Neural progenitor cell (in vitro differentiated cells): ENCODE results near the gene MDH1. TPM values are rescaled to one million over a fixed set of nuclear protein-coding genes. Genes with fewer than 3 reads are reported as not detected.

Experiments
- DNase-seq: peaks from one replicate; pipeline ENCODE4 v3.0.0-alpha.2; 2016; ENCODE audit warnings: low spot score
- H2AFZ ChIP-seq: fragments of 200-600 bp; sonication (generic); replicated peaks from 2 replicates; pipeline ENCODE4 v1.6.1; 2016; ENCODE audit warnings: antibody characterized with exemption
- H3F3A ChIP-seq: fragments of 200-600 bp; sonication (generic); 2 replicates; pipeline ENCODE4 v1.6.1; 2016; ENCODE audit warnings: antibody characterized with exemption, low read depth
- H3K27ac ChIP-seq: fragments of 200-600 bp; sonication (generic); 2 replicates; pipeline ENCODE4 v1.5.1; 2016; ENCODE audit warnings: mild to moderate bottlenecking
- H3K27me3 ChIP-seq: fragments of 200-600 bp; sonication (generic); 2 replicates; pipeline ENCODE4 v1.6.1; 2016; ENCODE audit warnings: mild to moderate bottlenecking, moderate library complexity
- H3K36me3 ChIP-seq: fragments of 200-600 bp; sonication (generic); 2 replicates; pipeline ENCODE4 v1.5.1; 2016
- H3K4me1 ChIP-seq: fragments of 200-600 bp; sonication (generic); 2 replicates; pipeline ENCODE4 v1.6.1; 2016; ENCODE audit warnings: mixed run types
- H3K4me2 ChIP-seq: fragments of 200-600 bp; sonication (generic); 2 replicates; pipeline ENCODE4 v1.6.1; 2016
- H3K4me3 ChIP-seq: fragments of 200-600 bp; sonication (generic); 2 replicates; pipeline ENCODE4 v1.5.1; 2016
- H3K79me2 ChIP-seq: fragments of 200-600 bp; sonication (generic); 2 replicates; pipeline ENCODE4 v1.6.1; 2016; ENCODE audit warnings: low read depth
- H3K9ac ChIP-seq: fragments of 200-600 bp; sonication (generic); 2 replicates; pipeline ENCODE4 v1.6.1; 2016
- H3K9me3 ChIP-seq: fragments of 200-600 bp; sonication (generic); 2 replicates; pipeline ENCODE4 v1.5.1; 2016; ENCODE audit warnings: low read depth
- H4K20me1 ChIP-seq: fragments of 200-600 bp; sonication (generic); 2 replicates; pipeline ENCODE4 v1.6.1; 2016; ENCODE audit warnings: low read depth
- H3K27ac Mint-ChIP-seq: 3 replicates; pipeline ENCODE4 v1.8.0; 2021; ENCODE audit warnings: mixed read lengths
- H3K27me3 Mint-ChIP-seq: 2 replicates; pipeline ENCODE4 v1.8.0; 2022; ENCODE audit warnings: low read depth, mild to moderate bottlenecking, inconsistent platforms, moderate library complexity, mixed read lengths; ENCODE audit not compliant: insufficient read depth
- H3K36me3 Mint-ChIP-seq: 3 replicates; pipeline ENCODE4 v1.8.0; 2021; ENCODE audit warnings: mixed read lengths
- H3K4me1 Mint-ChIP-seq: 3 replicates; pipeline ENCODE4 v1.8.0; 2021; ENCODE audit warnings: mixed read lengths
- H3K4me3 Mint-ChIP-seq: 3 replicates; pipeline ENCODE4 v1.8.0; 2021; ENCODE audit warnings: mild to moderate bottlenecking, moderate library complexity, mixed read lengths
- H3K9me3 Mint-ChIP-seq: 3 replicates; pipeline ENCODE4 v1.8.0; 2020; ENCODE audit warnings: mixed read lengths
- CTCF ChIP-seq: fragments of 200-600 bp; sonication (generic); IDR thresholded peaks from 2 replicates; pipeline ENCODE4 v1.5.1; 2017; ENCODE audit warnings: antibody characterized with exemption, mild to moderate bottlenecking
- EZH2 ChIP-seq: fragments of 200-600 bp; sonication (generic); IDR thresholded peaks from 2 replicates; pipeline ENCODE4 v1.6.1; 2017; ENCODE audit warnings: antibody characterized with exemption, mild to moderate bottlenecking, moderate library complexity
- EZH2phosphoT487 ChIP-seq: fragments of 200-600 bp; sonication (generic); IDR thresholded peaks from 2 replicates; pipeline ENCODE4 v1.6.1; 2017; ENCODE audit warnings: antibody characterized with exemption
- total RNA-seq: library from RNA; depleted of rRNA; stranded (reverse); fragments of >200 nt; gene quantifications from 2 replicates; pipeline ENCODE4 v1.2.3, GENCODE V29; 2015; ENCODE audit warnings: low replicate concordance

Gene MDH1
- total RNA-seq, 1 donor from 2014 or later, result 323 TPM

GRCh38 chr2:63581298-63581961 lies 7.3 kb upstream of the MDH1 start:
- H3K79me2 ChIP-seq, result peaks cover 68% of the 10 kb centered on the region
- no peaks in the 10 kb centered on the region for H3K9me3 Mint-ChIP-seq
- H3K4me2 ChIP-seq, result no peak overlapping the region
- no peaks in the 10 kb centered on the region for H3K36me3 ChIP-seq
- H3K27ac Mint-ChIP-seq, result no peak overlapping the region
- no peak overlapping the region for H3K27ac ChIP-seq
- no peaks in the 10 kb centered on the region for H3K4me1 Mint-ChIP-seq
- no peak overlapping the region for H2AFZ ChIP-seq
- no peaks in the 10 kb centered on the region for H3K27me3 ChIP-seq
- peaks cover 8% of the 10 kb centered on the region for H3F3A ChIP-seq
- H3K4me3 Mint-ChIP-seq, result no peak overlapping the region
- no peaks in the 10 kb centered on the region for H3K4me1 ChIP-seq
- no peak overlapping the region for H3K4me3 ChIP-seq
- H3K27me3 Mint-ChIP-seq, result no peaks in the 10 kb centered on the region
- no peak for DNase-seq
- no peak for TF ChIP-seq EZH2
- no peak for TF ChIP-seq EZH2phosphoT487
- TF ChIP-seq CTCF, result no peak
- no peaks in the 10 kb centered on the region for H3K9me3 ChIP-seq
- H3K9ac ChIP-seq, result no peak overlapping the region
- H4K20me1 ChIP-seq, result no peaks in the 10 kb centered on the region
- no peaks in the 10 kb centered on the region for H3K36me3 Mint-ChIP-seq

GRCh38 chr2:63582873-63583272 lies 5.9 kb upstream of the MDH1 start:
- H3K27ac Mint-ChIP-seq, result no peak overlapping the region
- no peaks in the 10 kb centered on the region for H3K36me3 Mint-ChIP-seq

GRCh38 chr2:63587814-63588384 lies 864 bp upstream of the MDH1 start:
- Histone ChIP-seq H4K20me1 (peaks cover 21% of the 10 kb centered on the region), H3K27ac (no peak overlapping the region), H3K36me3 (no peaks in the 10 kb centered on the region), H3K4me1 (peaks cover 20% of the 10 kb centered on the region), H3K4me3 (peak overlapping the region; percentile 76), H3K9ac (peak overlapping the region; percentile 29), H3K79me2 (peaks cover 86% of the 10 kb centered on the region), H3K9me3 (no peaks in the 10 kb centered on the region), H2AFZ (peak overlapping the region; percentile 98), H3K27me3 (no peaks in the 10 kb centered on the region), H3F3A (peaks cover 18% of the 10 kb centered on the region), H3K4me2 (peak overlapping the region; percentile 87)
- Mint-ChIP-seq H3K36me3 (peaks cover 2% of the 10 kb centered on the region), H3K27ac (no peak overlapping the region), H3K4me3 (peak overlapping the region; percentile 96), H3K27me3 (peaks cover 4% of the 10 kb centered on the region), H3K4me1 (peaks cover 26% of the 10 kb centered on the region), H3K9me3 (no peaks in the 10 kb centered on the region)
- TF ChIP-seq CTCF (no peak), EZH2 (peak; percentile 47), EZH2phosphoT487 (no peak)
- DNase-seq, result peak; percentile 24

More at GRCh38 chr2:63582873-63583272, 5.9 kb upstream of the MDH1 start:
- peaks cover 73% of the 10 kb centered on the region for H3K79me2 ChIP-seq
- Mint-ChIP-seq H3K4me1 (peaks cover 11% of the 10 kb centered on the region), H3K9me3 (no peaks in the 10 kb centered on the region), H3K4me3 (no peak overlapping the region), H3K27me3 (no peaks in the 10 kb centered on the region)
- H3K36me3 ChIP-seq, result no peaks in the 10 kb centered on the region
- no peak overlapping the region for H3K4me3 ChIP-seq
- H2AFZ ChIP-seq, result no peak overlapping the region
- H3K4me2 ChIP-seq, result no peak overlapping the region
- no peaks in the 10 kb centered on the region for H3K9me3 ChIP-seq
- no peak for DNase-seq
- peaks cover 8% of the 10 kb centered on the region for H3K4me1 ChIP-seq
- H3K27ac ChIP-seq, result no peak overlapping the region
- H3K27me3 ChIP-seq, result no peaks in the 10 kb centered on the region
- peaks cover 14% of the 10 kb centered on the region for H3F3A ChIP-seq
- TF ChIP-seq EZH2, result no peak
- no peak for TF ChIP-seq CTCF
- no peak for TF ChIP-seq EZH2phosphoT487
- H4K20me1 ChIP-seq, result no peaks in the 10 kb centered on the region
- no peak overlapping the region for H3K9ac ChIP-seq
